BE2C (cell line): ENCODE measurements around the gene MAPK1IP1L.
"Not testable (repeated sequence)": the region's sequence is repeated elsewhere in the genome, so short reads cannot be mapped to it uniquely, and the experiment has no call there.

ENCODE experiments used
- DNase-seq: peaks from one replicate; pipeline ENCODE4 v3.0.0-alpha.2; 2020
- H3K27me3 ChIP-seq: fragments of 250-450 bp; sonication (Bioruptor Pico); 2 replicates; pipeline ENCODE4 v1.5.1; 2020; ENCODE audit warnings: mild to moderate bottlenecking
- H3K36me3 ChIP-seq: fragments of 250-450 bp; sonication (Bioruptor Pico); 2 replicates; pipeline ENCODE4 v1.5.1; 2020; ENCODE audit warnings: mild to moderate bottlenecking
- H3K4me1 ChIP-seq: fragments of 250-450 bp; sonication (Bioruptor Pico); 2 replicates; pipeline ENCODE4 v1.5.1; 2020
- H3K4me3 ChIP-seq: 2 replicates; pipeline ENCODE4 v1.5.1; 2011; ENCODE audit warnings: low read depth, low read length
- H3K9me3 ChIP-seq: fragments of 250-450 bp; sonication (Bioruptor Pico); 2 replicates; pipeline ENCODE4 v1.5.1; 2020
- CTCF ChIP-seq: IDR thresholded peaks from 2 replicates; pipeline ENCODE4 v1.5.1; 2012; ENCODE audit warnings: mild to moderate bottlenecking, low read depth, low read length

Gene MAPK1IP1L

DNA sequence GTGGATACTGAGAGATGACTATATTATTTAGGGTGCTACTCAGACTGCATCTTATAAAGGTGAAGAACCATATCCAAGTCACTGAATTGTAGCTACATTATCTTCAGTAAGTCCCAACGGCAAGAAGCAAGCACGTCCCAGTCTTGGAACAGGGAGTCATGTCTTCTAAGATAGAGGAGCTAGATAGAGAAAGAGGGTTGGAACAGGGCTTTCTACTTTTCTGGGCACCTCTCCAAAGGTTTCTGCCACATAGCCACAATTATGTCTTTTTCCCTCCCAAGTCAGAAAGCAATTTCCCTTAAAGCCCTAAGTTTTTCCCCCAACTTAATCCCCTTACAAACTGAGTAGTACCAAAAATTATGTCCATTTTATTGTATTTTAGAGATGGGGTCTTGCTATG is 22.4 kb downstream of the MAPK1IP1L start:
- Histone ChIP-seq H3K27me3 (no peaks in the 10 kb centered on the region), H3K9me3 (no peaks in the 10 kb centered on the region), H3K36me3 (no peaks in the 10 kb centered on the region), H3K4me1 (no peaks in the 10 kb centered on the region), H3K4me3 (no peak overlapping the region)
- TF ChIP-seq CTCF, result no peak
- no peak for DNase-seq

DNA sequence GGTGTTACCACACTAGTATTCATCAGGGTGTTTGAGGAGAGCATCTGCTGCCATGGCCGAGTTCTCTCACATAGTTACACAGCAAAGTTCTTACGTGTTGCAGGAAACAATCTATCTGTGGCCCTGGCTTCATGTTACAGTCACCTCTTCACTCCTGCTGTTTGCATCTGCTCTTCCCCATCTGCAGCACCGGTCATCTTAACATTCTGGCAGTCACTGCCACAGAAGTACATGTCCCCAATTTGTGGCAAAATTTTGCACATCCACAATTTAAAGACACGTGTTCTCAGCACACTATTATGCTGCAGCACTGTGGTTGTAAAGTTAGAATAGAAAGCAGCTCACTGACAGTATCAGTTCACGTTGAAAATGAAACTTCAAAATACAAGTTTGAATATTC is 23.2 kb downstream of the MAPK1IP1L start:
- H3K4me1 ChIP-seq, result no peaks in the 10 kb centered on the region
- no peaks in the 10 kb centered on the region for H3K9me3 ChIP-seq
- no peak for DNase-seq
- no peak for TF ChIP-seq CTCF
- H3K36me3 ChIP-seq, result no peaks in the 10 kb centered on the region
- H3K4me3 ChIP-seq, result no peak overlapping the region
- H3K27me3 ChIP-seq, result no peaks in the 10 kb centered on the region

DNA sequence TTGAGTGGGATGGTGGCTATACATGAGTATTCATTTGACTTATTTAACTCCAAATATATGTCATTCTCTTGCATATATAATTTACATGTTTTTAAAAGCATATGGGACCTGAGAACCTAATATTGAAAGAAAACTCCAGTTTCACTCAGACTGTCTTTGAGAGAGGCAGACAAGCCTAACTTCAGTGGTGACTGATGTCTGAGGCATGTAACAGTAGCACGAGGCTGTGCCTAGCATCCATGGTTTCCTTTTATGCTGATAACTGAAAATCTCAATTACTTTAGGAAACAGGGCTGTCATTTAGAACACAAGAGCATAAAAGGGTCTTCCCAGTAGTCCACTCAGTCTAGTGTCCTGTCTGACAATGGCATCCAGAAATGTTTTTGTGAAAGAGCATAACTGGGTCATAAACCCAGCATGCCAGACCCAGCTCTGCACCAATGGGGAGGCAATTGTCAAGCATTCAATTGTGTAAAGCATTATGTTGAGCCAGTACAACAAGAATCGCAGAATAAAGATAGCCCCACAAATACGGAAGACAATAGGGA is 24.3 kb downstream of the MAPK1IP1L start:
- H3K4me1 ChIP-seq, result no peaks in the 10 kb centered on the region
- TF ChIP-seq CTCF, result no peak
- H3K27me3 ChIP-seq, result no peaks in the 10 kb centered on the region
- H3K9me3 ChIP-seq, result no peaks in the 10 kb centered on the region
- DNase-seq, result no peak
- H3K4me3 ChIP-seq, result no peak overlapping the region
- no peaks in the 10 kb centered on the region for H3K36me3 ChIP-seq

DNA sequence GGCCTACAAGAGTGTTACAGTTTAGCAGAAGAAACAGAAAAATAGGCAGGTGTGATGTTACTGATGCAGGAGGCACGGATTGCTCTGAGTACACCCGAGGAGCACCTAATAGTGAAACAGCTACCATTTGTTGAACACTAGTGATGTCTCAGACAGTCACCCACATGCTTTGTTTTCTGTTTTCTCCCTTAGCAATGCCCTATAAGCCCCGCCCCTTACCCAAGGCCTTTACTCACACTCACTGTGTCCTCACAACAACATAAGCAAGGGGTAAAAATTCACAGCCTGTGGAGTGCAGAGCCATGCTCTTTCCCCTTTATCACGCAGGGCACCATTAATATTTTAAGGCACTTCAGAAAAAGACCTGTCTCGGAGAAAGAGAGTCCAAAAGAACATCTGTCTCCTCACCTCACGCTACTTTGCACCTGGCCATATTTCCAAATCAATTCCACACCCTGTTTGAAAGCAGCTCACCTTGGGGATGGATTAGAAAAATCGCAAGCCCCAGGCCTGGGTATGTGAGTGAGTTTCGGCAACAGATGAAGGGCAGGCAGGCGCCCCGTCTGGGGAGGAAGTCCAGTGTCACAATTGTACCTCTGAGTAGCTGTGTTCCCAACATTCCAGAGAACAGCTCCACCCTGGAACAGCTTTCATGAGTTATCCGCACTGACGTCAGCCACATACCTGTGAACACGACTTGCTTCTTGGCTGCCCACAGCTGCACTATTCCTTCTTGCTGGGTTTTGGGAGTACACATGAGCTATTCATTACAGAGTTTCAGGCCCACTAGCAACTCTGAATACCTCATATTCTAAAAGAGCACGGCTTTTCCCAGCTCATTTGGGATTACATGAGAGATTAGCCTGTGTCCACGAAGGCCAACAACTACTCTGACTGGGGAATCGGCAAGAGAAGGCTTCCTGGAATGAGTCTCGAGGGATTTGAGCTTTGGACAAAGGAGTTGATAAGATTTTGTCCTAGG is 26.0 kb downstream of the MAPK1IP1L start:
- Histone ChIP-seq H3K4me3 (no peak overlapping the region), H3K27me3 (no peaks in the 10 kb centered on the region), H3K9me3 (no peaks in the 10 kb centered on the region), H3K4me1 (no peaks in the 10 kb centered on the region), H3K36me3 (no peaks in the 10 kb centered on the region)
- DNase-seq, result no peak
- TF ChIP-seq CTCF, result no peak

GRCh38 chr14:55079961-55080360 is 28.5 kb downstream of the MAPK1IP1L start:
- not testable (repeated sequence) for DNase-seq, H3K36me3 ChIP-seq, H3K4me1 ChIP-seq, H3K27me3 ChIP-seq, H3K4me3 ChIP-seq, H3K9me3 ChIP-seq

DNA sequence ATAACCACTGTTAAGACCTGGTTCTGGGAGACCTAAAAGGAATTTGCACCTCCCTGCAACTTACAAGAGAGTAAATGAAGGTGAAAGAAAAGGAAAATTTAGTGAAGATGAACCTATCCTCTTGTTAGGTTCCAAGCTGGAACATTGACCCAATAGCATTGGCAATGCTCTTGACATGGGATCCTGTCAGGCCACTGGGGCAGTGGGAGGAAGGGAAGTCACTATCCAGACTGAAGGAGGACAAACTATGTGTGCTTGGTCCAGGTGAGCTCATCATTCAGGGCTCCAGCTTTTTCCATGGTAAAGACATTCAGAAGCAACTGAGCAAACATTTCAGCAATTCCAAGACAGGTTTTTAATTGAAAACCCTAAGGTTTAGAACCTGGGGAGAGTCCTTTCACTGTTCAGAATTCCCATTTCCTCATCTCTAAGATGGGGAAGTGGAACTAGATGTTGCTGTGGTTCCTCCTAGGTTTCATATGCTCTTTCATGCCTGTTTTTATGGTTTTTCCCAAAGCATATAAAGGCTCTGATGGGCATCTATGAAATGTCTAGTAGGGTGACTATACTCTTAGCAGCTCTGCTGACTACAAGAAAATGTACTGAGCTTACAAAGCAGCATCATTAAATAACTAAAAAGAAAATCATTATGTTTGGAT is 33.1 kb downstream of the MAPK1IP1L start:
- no peak for TF ChIP-seq CTCF
- Histone ChIP-seq H3K4me1 (no peaks in the 10 kb centered on the region), H3K4me3 (no peak overlapping the region), H3K36me3 (no peaks in the 10 kb centered on the region), H3K27me3 (no peaks in the 10 kb centered on the region), H3K9me3 (no peaks in the 10 kb centered on the region)
- no peak for DNase-seq
